Measurements from ENCODE around the gene KCNAB2. TPM values are rescaled to one million over a fixed set of nuclear protein-coding genes. Genes with fewer than 3 reads are reported as not detected.

KCNAB2 gene
- total RNA-seq, 1 donor from 2014 or later, result 2.7 TPM

- no peak for DNase-seq (ENCODE audit: low read depth)
- H3K4me3 ChIP-seq (ENCODE audit: low read depth, low read length), result no peak overlapping the region
- peak; percentile 60 for TF ChIP-seq CTCF (IDR thresholded peaks at IDR 0.05; ENCODE audit: insufficient read depth, low read length, poor library complexity, severe bottlenecking)
- H3K27me3 ChIP-seq (ENCODE audit: control insufficient read depth, insufficient read depth, low read length), result peaks cover 29% of the 10 kb centered on the region
- H3K36me3 ChIP-seq (ENCODE audit: control insufficient read depth, insufficient read depth, low read length), result no peaks in the 10 kb centered on the region
Measured at GRCh38 chr1:6041432-6042062, 4.1 kb upstream of the KCNAB2 start.

GRCh38 chr1:6043561-6043960 is 2.1 kb upstream of the KCNAB2 start:
- no peak overlapping the region for H3K4me3 ChIP-seq (ENCODE audit: low read depth, low read length)
- DNase-seq (ENCODE audit: low read depth), result no peak
- H3K36me3 ChIP-seq (ENCODE audit: control insufficient read depth, insufficient read depth, low read length), result no peaks in the 10 kb centered on the region
- TF ChIP-seq CTCF (IDR thresholded peaks at IDR 0.05; ENCODE audit: insufficient read depth, low read length, poor library complexity, severe bottlenecking), result no peak
- H3K27me3 ChIP-seq (ENCODE audit: control insufficient read depth, insufficient read depth, low read length), result peaks cover 40% of the 10 kb centered on the region

GRCh38 chr1:6044481-6045109 is 1.1 kb upstream of the KCNAB2 start:
- no peak overlapping the region for H3K4me3 ChIP-seq (ENCODE audit: low read depth, low read length)
- no peak for TF ChIP-seq CTCF (IDR thresholded peaks at IDR 0.05; ENCODE audit: insufficient read depth, low read length, poor library complexity, severe bottlenecking)
- DNase-seq (ENCODE audit: low read depth), result no peak
- no peaks in the 10 kb centered on the region for H3K36me3 ChIP-seq (ENCODE audit: control insufficient read depth, insufficient read depth, low read length)
- H3K27me3 ChIP-seq (ENCODE audit: control insufficient read depth, insufficient read depth, low read length), result peaks cover 34% of the 10 kb centered on the region

- no peak for TF ChIP-seq CTCF (IDR thresholded peaks at IDR 0.05; ENCODE audit: insufficient read depth, low read length, poor library complexity, severe bottlenecking)
- H3K27me3 ChIP-seq (ENCODE audit: control insufficient read depth, insufficient read depth, low read length), result peaks cover 31% of the 10 kb centered on the region
Measured at GRCh38 chr1:6045110-6045502, 582 bp upstream of the KCNAB2 start.

GRCh38 chr1:6046279-6046678 is 591 bp downstream of the KCNAB2 start:
- no peak for DNase-seq (ENCODE audit: low read depth)
- TF ChIP-seq CTCF (IDR thresholded peaks at IDR 0.05; ENCODE audit: insufficient read depth, low read length, poor library complexity, severe bottlenecking), result no peak
- Histone ChIP-seq H3K36me3 (ENCODE audit: control insufficient read depth, insufficient read depth, low read length) (no peaks in the 10 kb centered on the region), H3K27me3 (ENCODE audit: control insufficient read depth, insufficient read depth, low read length) (peaks cover 32% of the 10 kb centered on the region), H3K4me3 (ENCODE audit: low read depth, low read length) (no peak overlapping the region)

More at GRCh38 chr1:6045110-6045502, 582 bp upstream of the KCNAB2 start:
- no peaks in the 10 kb centered on the region for H3K36me3 ChIP-seq (ENCODE audit: control insufficient read depth, insufficient read depth, low read length)
- H3K4me3 ChIP-seq (ENCODE audit: low read depth, low read length), result no peak overlapping the region
- no peak for DNase-seq (ENCODE audit: low read depth)
